ENCODE results near the gene SPECC1.
"Not testable (repeated sequence)": the region's sequence is repeated elsewhere in the genome, so short reads cannot be mapped to it uniquely, and the experiment has no call there.

Gene SPECC1

DNA sequence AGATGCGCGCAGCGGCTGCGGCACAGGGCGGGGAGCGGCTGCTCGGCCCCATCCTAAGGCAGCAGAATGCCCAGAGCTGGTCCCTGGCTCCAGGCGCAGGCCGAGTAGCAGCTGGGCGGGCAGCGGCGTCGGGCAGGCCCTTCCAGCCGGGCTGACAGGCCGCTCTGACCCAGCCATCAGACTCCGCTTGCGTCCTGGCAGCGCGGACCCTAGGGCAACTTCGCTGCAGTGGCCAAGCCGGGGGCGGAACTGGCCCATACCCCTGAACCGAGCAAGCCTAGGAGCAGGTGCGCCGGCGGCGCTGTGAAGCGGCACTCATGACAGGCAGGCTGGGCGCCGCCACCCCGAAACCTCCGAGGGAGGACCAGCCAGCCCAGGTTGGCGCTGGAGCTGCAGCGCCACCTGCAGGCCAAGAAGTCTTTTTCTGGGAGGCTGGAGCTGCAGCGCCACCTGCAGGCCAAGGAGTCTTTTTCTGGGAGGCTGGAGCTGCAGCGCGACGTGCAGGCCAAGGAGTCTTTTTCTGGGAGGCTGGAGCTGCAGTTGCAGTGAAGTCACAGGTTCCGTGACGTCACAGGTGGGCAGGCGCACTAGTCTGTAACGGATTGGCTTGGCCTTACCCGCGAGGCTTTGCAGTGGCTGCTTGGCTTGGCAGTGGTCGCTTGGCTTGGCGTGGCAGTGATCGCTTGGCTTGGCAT lies 311.5 kb downstream of the SPECC1 start:
- H3K27me3 ChIP-seq (ENCODE audit: control insufficient read depth in 5 of 5, insufficient read depth in 4 of 5, low read length in 5 of 5); H3K4me1 ChIP-seq (ENCODE audit: control insufficient read depth in 5 of 5, insufficient read depth in 5 of 5, low read length in 5 of 5); H3K27ac ChIP-seq (ENCODE audit: low read depth, low read length); H3K9ac ChIP-seq (ENCODE audit: low read length in 5 of 5); H3K36me3 ChIP-seq (ENCODE audit: control insufficient read depth in 5 of 5, insufficient read depth in 5 of 5, low read length in 5 of 5); H3K9me3 ChIP-seq (ENCODE audit: control insufficient read depth in 5 of 5, low read length in 5 of 5): not testable (repeated sequence)
- peak overlapping the region in 2 of 5 donors; percentile 47 to 59 for H3K4me3 ChIP-seq (ENCODE audit: low read depth in 1 of 5, low read length in 5 of 5)

DNA sequence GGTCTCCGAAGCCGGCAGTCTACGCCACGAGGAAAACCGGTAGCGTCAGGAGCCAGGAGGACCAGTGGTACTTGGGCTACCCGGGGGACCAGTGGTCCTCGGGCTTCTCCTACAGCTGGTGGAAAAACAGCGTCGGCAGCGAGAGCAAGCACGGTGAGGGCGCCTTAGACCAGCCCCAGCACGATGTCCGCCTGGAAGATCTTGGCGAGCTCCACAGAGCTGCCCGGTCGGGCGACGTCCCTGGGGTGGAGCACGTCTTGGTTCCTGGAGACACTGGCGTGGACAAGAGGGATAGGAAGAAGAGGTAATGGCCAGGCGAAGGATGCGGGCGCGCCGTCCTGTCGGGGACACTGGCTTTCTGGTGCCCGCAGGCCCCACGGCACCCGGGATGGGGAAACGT lies 312.2 kb downstream of the SPECC1 start:
- H3K4me3 ChIP-seq (ENCODE audit: low read depth in 1 of 5, low read length in 5 of 5): not testable (repeated sequence)

DNA sequence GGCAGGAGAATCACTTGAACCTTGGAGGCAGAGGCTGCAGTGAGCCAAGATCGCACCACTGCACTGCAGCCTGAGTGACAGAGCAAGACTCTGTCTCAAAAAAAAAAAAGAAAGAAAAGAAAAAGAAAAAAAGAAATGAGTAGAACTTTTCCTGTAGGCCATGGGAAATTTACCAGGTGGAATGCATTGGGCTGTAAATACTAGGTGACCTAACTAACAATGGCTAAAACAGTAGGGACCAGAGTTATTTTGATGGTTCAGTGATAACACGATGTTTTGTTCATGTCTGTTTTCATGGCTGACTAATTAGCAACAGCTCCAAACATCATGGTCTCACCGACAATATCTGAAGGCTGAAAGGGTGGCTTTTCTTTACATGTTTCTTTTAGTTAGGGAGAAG lies 318.6 kb downstream of the SPECC1 start:
- H3K4me1 ChIP-seq (ENCODE audit: control insufficient read depth in 5 of 5, insufficient read depth in 5 of 5, low read length in 5 of 5); H3K4me3 ChIP-seq (ENCODE audit: low read depth in 1 of 5, low read length in 5 of 5); H3K27ac ChIP-seq (ENCODE audit: low read depth, low read length); H3K36me3 ChIP-seq (ENCODE audit: control insufficient read depth in 5 of 5, insufficient read depth in 5 of 5, low read length in 5 of 5); H3K9ac ChIP-seq (ENCODE audit: low read length in 5 of 5); H3K9me3 ChIP-seq (ENCODE audit: control insufficient read depth in 5 of 5, low read length in 5 of 5); H3K27me3 ChIP-seq (ENCODE audit: control insufficient read depth in 5 of 5, insufficient read depth in 4 of 5, low read length in 5 of 5): not testable (repeated sequence)

More for the DNA sequence above, 312.2 kb downstream of the SPECC1 start:
- H3K9ac ChIP-seq (ENCODE audit: low read length in 5 of 5); H3K9me3 ChIP-seq (ENCODE audit: control insufficient read depth in 5 of 5, low read length in 5 of 5); H3K27me3 ChIP-seq (ENCODE audit: control insufficient read depth in 5 of 5, insufficient read depth in 4 of 5, low read length in 5 of 5); H3K27ac ChIP-seq (ENCODE audit: low read depth, low read length); H3K4me1 ChIP-seq (ENCODE audit: control insufficient read depth in 5 of 5, insufficient read depth in 5 of 5, low read length in 5 of 5); H3K36me3 ChIP-seq (ENCODE audit: control insufficient read depth in 5 of 5, insufficient read depth in 5 of 5, low read length in 5 of 5): not testable (repeated sequence)

DNA sequence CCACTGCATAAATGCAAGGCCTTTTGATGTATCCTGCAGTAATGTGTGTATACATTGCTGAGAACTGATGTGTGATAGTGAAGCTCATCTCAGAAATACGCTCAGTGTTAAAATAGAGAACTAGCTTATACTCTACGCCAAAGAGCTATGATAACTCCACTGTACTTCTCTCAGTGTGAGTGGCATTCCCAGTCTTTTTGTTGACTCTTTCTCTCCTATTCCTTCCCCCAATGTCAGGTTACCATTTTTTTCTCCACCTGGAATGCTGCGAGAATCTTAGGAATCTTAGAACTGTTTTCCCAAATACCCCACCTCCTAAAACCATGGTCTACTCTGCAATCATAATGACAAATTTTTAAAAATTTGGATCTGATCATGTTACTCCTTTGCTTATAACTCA lies 342.2 kb downstream of the SPECC1 start:
- not testable (repeated sequence) for H3K9ac ChIP-seq (ENCODE audit: low read length in 5 of 5); H3K9me3 ChIP-seq (ENCODE audit: control insufficient read depth in 5 of 5, low read length in 5 of 5); H3K4me3 ChIP-seq (ENCODE audit: low read depth in 1 of 5, low read length in 5 of 5); H3K27me3 ChIP-seq (ENCODE audit: control insufficient read depth in 5 of 5, insufficient read depth in 4 of 5, low read length in 5 of 5); H3K36me3 ChIP-seq (ENCODE audit: control insufficient read depth in 5 of 5, insufficient read depth in 5 of 5, low read length in 5 of 5); H3K4me1 ChIP-seq (ENCODE audit: control insufficient read depth in 5 of 5, insufficient read depth in 5 of 5, low read length in 5 of 5); H3K27ac ChIP-seq (ENCODE audit: low read depth, low read length)

GRCh38 chr17:20352567-20352966 lies 343.4 kb downstream of the SPECC1 start:
- not testable (repeated sequence) for H3K27ac ChIP-seq (ENCODE audit: low read depth, low read length); H3K36me3 ChIP-seq (ENCODE audit: control insufficient read depth in 5 of 5, insufficient read depth in 5 of 5, low read length in 5 of 5); H3K4me1 ChIP-seq (ENCODE audit: control insufficient read depth in 5 of 5, insufficient read depth in 5 of 5, low read length in 5 of 5); H3K9me3 ChIP-seq (ENCODE audit: control insufficient read depth in 5 of 5, low read length in 5 of 5); H3K27me3 ChIP-seq (ENCODE audit: control insufficient read depth in 5 of 5, insufficient read depth in 4 of 5, low read length in 5 of 5); H3K4me3 ChIP-seq (ENCODE audit: low read depth in 1 of 5, low read length in 5 of 5); H3K9ac ChIP-seq (ENCODE audit: low read length in 5 of 5)

DNA sequence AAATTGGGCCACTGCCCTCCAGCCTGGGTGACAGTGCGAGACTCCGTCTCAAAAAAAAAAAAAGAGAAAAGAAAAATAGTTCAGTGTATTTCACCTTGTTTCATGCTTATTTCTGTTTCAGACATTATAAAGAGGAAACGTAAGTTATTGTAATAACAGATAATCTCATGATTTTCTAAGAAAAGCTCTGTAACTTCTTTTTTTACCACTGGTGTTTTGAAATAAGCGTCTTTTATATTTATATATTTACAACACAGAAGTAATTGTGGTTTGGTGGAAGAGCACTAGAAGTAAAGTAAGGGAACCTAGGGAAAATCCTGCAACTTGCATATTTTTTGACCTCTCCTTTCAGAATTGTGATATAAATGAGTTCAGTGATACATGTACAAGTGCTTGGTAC lies 354.7 kb downstream of the SPECC1 start:
- H3K4me1 ChIP-seq (ENCODE audit: control insufficient read depth in 5 of 5, insufficient read depth in 5 of 5, low read length in 5 of 5); H3K9ac ChIP-seq (ENCODE audit: low read length in 5 of 5); H3K4me3 ChIP-seq (ENCODE audit: low read depth in 1 of 5, low read length in 5 of 5); H3K27me3 ChIP-seq (ENCODE audit: control insufficient read depth in 5 of 5, insufficient read depth in 4 of 5, low read length in 5 of 5); H3K9me3 ChIP-seq (ENCODE audit: control insufficient read depth in 5 of 5, low read length in 5 of 5); H3K27ac ChIP-seq (ENCODE audit: low read depth, low read length); H3K36me3 ChIP-seq (ENCODE audit: control insufficient read depth in 5 of 5, insufficient read depth in 5 of 5, low read length in 5 of 5): not testable (repeated sequence)

Data from subcutaneous abdominal adipose tissue (tissue), 5 donors.